OCI-LY7 (cell line): ENCODE data around the gene TCF15.

Source experiments
- CTCF ChIP-seq: fragments of 200-600 bp; sonication (generic); conservative IDR thresholded peaks from 2 replicates; pipeline ENCODE4 v1.5.1; 2014; ENCODE audit warnings: mild to moderate bottlenecking, antibody characterized with exemption, low read length, moderate library complexity, mixed read lengths
- EZH2phosphoT487 ChIP-seq: fragments of 200-600 bp; sonication (generic); IDR thresholded peaks from 2 replicates; pipeline ENCODE4 v1.6.1; 2018; ENCODE audit warnings: low read depth, borderline replicate concordance, mild to moderate bottlenecking, mixed run types, antibody characterized with exemption, low read length, moderate library complexity, mixed read lengths

DNA sequence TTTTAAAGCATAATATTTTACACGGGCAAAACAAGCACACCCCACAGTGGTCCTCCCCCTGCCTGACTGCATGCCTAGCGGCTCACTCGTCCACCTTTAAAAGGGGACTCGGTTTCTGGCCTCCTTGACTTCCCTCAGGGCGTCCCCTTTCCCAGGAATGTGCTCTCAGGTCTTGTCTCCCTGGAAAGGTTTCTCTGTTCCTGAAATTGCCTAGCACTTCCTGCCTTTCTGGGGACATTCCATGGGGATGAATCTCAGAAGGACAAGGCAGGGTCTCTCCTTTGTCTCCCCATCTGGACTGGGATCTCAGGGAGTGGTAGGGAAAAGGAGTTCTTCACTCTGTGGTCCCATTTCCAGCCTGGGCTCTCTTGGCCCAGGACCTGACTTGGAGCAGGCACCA lies 4.9 kb downstream of the TCF15 start:
- TF ChIP-seq CTCF, result no peak
- TF ChIP-seq EZH2phosphoT487, result no peak
